CD4-positive, alpha-beta T cell treated with Interleukin-15 for 4 hours (primary cell): ENCODE data around the gene AIF1.

Experiments
- DNase-seq: peaks from one replicate; pipeline ENCODE4 v3.0.0-alpha.2; 2020; ENCODE audit warnings: low spot score

AIF1 gene

DNA sequence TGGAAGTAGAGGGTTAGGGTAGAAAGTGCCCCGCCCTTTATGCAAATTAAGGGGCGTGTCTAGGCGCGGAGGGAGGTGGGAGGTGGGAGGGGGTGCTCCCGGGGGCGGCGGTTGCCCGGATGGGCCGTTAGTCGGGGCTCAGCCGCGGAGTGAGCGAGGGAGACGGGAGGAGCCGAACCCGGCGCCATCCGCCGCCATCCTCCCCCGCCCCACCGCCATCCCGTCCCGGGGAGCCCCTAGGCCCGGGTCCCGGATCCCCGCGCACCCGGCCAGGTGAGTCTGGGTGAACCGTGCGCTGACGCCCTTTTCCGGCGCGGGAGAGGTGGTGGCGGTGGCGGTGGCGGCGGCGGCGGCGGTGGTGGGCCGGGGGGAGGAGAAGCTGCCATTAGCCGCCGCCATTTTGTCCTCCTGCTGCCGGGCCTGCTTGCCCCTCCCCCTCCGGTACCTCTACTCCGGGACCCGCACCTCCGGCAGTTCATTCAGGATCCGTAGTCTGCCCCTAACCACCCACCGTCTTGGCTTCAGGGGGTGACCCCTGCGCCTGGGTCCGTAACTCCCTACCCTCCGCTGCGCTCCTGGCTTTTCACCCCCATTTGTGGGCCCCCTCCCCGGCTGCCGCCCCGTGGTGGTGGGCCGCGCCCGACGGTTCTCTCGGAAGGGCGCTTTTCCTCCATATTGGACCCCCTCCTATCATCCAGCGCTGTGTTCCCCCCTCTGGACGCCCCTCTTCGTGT, 5.7 kb downstream of the AIF1 start, which contains the start of gene PRRC2A:
PRRC2A (plus strand) TSS at position 130 of the 734 bp plus-strand sequence. CDS start 2,075 bp downstream, outside the sequence.
- DNase-seq: no peak

DNA sequence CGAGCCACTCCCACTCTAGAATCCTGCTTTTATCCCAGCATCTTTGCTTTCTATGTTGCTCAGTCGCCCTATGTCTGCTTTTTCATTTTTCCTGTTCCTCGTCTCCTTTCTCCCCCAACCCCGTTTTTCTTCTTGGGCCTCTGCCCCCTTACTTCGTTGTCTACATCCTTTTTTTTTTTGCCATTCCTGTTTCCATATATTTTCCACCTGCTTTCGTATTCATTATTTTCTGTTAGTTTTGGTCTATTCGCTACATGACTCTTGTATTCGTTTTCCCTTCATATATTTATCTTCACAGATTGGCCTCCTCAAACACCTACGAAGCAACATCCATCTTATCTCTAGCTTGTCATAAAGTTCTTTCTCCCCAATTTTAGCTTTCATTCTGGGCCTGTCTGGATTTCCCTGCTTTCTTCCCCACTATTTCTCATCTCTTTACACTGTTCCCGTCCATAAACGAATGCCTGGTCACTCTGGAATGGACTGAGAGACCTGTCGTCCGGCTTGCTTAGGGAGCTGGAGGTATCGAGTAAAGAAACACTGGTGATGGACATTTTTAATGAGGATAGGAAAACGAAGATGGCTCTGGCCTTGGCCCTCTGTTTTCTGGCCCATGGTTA, 6.4 kb downstream of the AIF1 start:
- DNase-seq: no peak

DNA sequence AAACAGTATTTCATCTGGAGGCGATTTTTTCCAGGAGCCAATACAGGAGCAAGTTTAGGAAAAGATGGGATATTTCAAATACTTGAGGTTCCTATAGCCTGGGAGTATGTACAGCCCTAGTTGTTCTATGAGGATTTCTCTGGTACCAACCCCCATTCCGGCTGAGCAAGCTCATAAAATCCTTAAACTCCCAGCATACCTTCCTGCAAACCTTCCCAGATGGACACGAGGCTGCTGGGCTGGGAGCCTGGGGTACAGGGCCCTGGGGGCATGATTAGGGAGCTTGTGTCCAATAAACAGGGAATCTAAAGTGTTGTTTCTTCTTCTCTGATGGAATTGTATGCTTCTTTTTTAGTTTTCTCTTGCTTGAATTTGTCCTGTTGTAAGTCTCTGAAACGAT, 7.0 kb downstream of the AIF1 start:
- no peak for DNase-seq

DNA sequence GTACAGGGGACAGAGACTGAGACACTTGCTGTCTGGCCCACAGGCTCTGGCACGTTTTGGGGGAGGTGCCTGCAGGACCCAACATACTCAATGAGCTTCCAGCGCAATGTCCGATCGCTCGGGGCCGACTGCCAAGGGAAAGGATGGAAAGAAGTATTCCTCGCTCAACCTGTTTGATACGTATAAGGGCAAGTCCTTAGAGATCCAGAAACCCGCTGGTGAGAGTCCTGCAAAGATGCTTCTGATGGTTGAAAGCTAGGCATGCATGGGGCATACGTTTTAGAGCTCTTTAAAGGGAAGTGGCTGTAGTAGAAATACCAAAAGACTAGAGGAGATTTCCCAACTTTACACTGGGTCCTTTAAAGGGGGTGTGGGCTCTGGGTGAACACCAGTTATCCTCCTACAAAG, 7.7 kb downstream of the AIF1 start:
- no peak for DNase-seq

DNA sequence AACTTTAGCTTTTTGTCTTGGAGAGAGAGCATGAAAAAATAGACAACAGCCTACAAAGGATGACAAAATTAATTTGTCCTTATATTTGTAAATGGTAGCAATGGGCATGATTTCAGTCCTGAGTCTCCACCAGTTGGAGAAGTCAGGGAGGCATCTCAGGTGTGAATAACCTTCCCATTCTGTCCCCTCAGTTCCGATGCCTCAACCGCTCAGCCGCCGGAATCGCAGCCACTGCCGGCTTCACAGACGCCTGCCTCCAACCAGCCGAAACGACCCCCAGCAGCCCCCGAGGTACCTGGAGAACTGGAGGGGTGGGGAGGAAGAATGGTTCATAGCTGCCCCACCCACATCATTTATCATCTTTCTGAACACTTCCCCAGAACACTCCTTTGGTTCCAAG, 9.0 kb downstream of the AIF1 start:
- no peak for DNase-seq

DNA sequence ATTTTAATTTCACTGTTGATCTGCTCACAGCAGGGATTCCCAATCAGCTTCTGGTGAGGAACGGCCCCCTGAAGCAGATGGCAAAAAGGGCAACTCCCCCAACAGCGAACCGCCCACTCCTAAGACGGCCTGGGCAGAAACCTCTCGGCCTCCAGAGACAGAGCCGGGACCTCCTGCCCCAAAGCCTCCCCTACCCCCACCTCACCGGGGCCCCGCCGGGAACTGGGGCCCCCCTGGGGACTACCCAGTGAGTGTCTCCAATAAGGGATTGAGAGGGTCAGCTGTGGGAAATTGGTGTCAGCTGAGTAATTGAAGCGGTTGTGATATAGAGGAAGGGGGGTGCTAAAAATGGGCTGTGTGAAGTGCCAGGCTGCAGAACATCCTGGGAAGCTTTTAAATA, 11.9 kb downstream of the AIF1 start:
- no peak for DNase-seq

DNA sequence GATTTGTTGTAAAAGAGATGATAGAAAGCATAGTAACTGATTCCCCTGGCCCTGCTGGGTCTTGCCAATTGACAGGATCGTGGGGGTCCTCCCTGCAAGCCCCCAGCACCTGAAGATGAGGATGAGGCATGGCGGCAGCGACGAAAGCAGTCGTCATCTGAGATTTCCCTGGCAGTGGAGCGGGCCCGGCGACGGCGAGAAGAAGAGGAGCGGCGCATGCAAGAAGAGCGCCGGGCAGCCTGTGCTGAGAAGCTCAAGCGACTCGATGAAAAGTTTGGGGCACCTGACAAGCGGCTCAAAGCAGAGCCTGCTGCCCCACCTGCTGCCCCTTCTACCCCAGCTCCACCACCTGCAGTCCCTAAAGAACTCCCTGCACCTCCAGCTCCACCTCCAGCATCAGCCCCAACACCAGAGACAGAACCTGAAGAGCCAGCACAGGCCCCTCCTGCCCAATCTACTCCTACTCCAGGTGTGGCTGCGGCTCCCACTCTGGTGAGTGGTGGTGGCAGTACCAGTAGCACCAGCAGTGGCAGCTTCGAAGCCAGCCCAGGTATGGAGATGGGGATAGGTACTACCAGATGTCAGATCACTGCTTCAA, 12.8 kb downstream of the AIF1 start:
- no peak for DNase-seq

DNA sequence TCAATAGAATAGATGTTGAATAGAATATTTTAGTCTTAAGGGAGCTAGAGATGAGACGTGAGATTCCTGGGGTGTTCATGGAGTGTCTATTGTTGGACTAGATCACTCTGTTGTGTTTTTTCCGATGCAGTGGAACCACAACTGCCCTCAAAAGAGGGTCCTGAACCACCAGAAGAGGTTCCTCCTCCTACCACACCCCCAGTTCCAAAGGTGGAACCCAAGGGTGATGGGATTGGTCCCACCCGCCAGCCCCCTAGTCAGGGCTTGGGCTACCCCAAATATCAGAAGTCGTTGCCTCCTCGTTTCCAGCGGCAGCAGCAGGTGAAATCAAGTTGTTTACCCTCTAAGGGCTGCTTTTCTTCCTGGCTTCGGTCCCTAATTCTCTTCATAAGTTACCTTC, 14.0 kb downstream of the AIF1 start:
- DNase-seq: no peak

DNA sequence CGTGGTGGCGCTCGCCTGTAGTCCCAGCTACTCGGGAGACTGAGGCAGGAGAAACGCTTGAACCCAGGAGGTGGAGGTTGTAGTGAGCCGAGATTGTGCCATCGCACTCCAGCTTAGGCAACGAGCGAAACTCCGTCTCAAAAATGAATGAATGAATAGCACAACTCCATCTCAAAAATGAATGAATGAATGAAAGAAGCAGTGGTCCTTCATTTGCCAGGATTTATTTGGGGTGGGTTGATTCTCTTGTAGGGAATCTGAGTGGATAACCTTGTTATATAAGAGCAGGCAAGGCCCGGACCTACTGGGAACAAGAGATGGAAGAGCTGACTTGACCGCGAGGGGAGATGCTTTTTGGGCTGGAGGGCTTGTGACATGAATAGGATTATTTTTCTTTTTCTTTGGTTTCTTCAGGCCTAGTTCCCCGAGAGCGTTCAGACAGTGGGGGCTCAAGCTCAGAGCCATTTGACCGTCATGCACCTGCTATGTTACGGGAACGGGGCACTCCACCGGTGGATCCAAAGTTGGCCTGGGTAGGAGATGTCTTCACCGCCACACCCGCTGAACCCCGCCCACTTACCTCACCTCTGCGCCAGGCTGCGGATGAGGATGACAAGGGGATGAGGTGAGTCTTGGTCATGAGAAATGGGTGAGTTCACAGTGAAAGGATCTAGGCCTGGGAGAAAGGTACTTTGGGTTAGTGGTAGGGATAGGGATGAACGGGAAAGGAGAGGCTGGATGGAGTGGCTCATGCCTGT, 15.3 kb downstream of the AIF1 start:
- DNase-seq: no peak

DNA sequence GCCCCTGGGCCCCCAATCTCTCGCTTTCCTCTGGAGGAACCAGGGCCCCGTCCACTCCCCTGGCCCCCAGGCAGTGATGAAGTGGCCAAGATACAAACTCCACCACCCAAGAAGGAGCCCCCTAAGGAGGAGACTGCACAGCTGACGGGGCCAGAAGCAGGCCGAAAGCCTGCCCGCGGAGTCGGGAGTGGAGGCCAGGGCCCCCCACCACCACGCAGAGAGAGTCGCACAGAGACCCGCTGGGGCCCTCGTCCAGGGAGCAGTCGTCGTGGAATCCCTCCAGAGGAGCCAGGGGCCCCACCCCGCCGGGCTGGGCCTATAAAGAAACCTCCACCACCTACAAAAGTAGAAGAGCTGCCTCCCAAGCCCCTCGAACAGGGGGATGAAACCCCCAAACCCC, 16.2 kb downstream of the AIF1 start:
- no peak for DNase-seq

DNA sequence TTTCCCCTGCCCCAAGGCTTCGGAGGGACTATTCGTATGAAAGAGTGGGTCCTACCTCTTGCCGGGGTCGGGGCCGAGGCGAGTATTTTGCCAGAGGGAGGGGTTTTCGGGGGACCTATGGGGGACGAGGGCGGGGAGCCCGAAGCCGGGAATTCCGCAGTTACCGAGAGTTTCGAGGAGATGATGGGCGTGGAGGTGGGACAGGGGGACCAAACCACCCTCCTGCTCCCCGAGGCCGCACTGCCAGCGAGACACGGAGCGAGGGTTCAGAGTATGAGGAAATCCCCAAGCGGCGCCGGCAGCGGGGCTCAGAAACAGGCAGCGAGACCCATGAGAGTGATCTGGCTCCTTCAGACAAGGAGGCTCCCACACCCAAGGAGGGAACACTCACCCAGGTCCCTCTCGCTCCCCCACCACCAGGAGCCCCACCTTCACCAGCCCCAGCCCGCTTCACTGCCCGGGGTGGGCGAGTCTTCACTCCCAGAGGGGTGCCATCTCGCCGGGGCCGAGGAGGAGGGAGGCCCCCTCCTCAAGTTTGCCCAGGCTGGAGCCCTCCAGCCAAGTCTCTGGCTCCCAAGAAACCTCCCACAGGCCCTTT, 16.7 kb downstream of the AIF1 start:
- no peak for DNase-seq

DNA sequence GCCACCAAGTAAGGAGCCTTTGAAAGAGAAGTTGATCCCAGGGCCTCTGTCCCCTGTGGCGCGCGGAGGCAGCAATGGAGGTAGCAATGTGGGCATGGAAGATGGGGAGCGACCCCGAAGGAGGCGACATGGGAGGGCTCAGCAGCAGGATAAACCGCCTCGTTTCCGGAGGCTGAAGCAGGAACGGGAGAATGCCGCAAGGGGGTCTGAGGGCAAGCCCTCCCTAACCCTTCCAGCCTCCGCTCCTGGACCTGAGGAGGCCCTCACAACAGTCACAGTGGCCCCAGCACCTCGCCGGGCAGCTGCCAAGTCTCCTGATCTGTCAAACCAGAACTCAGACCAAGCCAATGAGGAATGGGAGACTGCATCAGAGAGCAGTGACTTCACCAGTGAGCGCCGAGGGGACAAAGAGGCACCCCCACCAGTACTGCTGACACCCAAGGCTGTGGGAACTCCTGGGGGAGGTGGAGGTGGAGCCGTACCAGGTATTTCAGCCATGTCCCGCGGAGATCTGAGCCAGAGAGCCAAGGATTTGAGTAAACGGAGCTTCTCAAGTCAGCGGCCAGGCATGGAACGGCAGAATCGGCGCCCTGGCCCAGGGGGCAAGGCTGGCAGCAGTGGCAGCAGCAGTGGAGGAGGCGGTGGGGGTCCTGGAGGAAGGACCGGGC, 17.4 kb downstream of the AIF1 start:
- DNase-seq: no peak

DNA sequence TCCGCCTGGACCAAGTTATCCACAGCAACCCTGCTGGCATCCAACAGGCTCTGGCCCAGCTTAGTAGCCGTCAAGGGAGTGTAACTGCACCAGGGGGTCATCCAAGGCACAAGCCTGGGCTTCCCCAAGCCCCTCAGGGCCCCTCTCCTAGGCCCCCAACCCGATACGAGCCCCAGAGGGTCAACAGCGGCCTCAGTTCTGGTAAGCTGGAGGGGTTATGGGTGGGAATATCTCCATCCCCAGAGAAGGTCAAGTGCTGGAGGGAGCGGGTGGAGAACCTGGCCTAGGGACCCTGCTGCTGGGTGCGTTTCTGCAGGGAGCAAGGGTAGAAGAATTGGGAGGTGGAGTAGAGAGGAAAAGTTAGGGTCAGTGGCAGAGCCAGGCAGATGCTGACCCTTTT, 18.4 kb downstream of the AIF1 start:
- DNase-seq: no peak

DNA sequence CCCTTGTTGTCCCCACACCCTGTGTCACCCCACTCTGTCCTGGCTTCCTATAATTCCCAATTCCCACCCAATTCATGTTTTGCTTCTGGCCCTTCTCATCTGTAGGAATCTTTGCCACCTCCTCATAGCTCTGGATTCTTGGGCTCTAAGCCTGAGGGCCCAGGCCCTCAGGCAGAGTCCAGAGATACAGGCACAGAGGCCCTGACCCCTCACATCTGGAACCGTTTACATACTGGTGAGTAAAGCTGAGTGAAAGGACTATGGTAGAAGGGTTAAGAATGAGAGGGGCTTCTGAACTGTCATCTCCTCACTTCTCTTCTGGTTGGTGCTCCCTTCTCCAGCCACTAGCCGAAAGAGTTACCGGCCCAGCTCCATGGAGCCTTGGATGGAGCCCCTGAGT, 19.1 kb downstream of the AIF1 start:
- no peak for DNase-seq

DNA sequence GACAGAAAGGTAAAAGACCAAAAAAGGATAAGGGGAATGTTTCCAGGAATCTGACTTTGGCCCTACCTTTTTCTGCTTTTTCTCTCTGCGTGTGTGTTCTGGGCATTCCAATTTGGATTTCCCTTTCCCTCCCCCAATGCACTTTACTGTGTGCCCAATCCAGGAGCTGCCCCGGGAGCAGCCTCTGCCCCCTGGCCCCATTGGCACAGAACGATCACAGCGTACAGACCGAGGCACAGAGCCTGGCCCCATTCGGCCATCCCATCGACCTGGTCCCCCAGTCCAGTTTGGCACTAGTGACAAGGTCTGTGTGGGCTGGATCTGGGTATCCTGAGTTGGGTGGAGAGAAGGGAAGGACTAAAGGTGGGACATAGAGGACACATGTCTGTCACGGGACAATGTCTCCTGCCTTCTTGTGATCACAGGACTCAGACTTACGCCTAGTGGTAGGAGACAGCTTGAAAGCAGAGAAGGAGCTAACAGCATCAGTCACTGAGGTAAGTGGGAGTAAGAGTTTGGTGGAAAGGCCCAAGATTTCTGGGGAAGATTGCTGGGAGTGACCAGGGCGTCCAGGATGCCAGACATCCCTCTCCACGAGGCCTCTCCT, 20.0 kb downstream of the AIF1 start:
- DNase-seq: no peak

DNA sequence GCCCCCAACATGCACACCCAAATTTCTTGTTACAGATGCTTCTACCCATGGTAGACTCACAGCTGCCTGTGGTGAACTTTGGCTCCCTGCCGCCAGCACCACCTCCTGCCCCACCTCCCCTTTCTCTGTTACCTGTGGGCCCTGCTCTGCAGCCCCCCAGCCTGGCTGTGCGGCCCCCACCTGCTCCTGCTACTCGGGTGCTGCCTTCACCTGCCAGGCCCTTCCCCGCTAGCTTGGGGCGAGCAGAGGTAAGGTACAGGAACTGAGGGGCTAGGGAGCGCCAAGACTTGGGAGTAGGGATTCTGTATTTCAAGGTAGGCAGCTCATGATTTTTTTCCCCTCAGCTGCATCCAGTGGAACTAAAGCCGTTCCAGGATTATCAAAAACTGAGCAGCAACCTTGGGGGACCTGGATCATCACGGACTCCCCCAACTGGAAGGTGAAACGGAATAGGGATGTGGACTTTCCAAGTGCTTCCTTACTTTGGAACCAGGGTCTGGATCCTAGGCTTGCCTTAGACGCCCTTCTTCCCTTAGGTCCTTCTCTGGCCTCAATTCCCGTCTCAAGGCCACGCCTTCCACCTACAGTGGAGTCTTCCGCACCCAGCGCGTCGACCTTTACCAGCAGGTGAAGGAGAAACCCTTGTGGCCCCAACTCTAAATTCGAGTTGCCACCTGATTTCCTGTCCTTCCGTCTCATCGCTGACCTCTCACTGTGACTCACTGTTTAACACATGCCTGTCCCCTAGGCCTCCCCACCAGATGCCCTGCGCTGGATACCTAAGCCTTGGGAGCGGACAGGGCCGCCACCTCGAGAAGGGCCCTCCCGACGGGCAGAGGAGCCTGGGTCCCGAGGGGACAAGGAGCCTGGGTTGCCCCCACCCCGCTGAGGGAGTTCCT, 21.9 kb downstream of the AIF1 start:
- DNase-seq: no peak

DNA sequence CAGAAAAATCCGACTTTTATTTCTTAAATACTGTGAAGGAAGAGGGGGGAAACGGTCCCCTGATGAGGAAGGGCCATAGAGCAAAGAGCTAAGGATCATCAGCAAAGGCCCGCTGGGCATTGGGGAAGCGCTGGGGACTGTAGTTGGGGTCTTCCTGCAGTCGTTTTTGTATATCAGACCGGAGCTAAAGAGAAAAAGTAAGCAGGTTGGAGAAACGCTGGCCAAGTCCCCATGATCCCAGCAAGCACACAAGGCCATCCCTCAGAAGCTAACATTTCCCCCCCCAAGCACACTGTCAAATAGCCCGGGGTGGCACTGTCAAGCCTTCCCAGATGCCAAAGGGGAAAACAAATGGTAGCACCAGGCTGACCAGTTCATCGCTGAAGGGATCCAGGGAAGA, 24.0 kb downstream of the AIF1 start:
- DNase-seq: no peak

DNA sequence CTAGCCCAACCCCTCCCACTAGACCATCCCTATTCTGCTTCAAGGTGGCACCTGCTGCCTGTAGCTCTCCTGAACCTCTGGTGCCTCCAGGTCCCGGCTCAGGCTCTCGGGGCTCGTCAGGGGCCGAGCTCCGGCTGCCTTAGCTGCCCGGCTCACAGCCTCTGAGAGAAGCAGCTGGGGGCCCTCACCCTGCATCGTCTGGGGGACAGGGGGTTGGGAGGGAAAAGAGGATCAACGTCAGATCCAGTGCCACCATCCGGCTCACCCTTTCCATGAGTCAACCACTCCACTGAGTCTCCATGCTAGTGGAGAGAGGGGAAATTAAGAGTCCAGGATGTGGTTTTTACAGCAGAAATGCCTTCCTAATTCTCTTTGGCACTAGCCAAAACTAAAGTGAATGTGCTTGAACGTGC, 24.4 kb downstream of the AIF1 start:
- no peak for DNase-seq

DNA sequence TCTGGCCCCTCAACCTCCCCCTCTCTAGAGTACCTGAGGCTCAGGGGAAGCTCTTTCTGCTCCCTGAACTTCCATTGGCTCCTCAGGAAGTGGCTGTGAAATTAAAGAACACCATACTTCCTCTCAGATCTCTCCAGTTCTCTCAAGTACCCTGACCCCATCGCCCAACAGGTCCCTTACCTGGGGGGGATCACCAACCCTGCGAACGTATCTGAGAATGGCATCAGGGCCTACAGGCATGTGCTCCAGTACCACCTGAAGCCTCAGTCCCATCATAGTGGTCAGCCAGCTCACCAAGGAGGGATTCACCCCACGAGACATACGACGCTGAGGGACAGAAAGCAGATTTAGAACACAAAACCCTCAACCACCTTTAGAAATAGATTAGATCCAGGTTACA, 25.6 kb downstream of the AIF1 start:
- DNase-seq: no peak

DNA sequence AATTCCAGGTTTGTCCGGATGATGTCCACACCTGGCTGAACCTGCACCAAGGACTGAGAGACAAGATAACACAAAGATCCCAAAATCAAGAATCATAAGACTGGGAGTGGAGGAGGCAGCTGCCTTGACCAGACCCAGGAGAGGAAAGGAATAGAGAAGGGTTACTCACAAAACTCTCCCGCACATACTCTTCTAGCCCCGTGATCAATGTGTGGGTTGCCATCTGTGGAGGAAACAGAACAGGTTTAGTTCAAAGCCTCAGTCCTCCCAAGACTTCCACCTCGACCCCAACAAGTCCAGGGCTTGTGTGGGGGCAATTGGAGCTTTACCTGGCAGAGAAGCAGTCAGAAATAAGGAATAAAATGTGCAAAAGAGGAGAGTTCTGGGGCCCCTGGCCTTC, 26.3 kb downstream of the AIF1 start:
- DNase-seq: no peak
